Hematopoietic multipotent progenitor cell treated with erythropoietin and hydrocortisone succinate and interleukin-3 and kit ligand, for 15 days (in vitro differentiated cells): Measurements from ENCODE around the gene ZFX.
"Not testable (repeated sequence)": the region's sequence is repeated elsewhere in the genome, so short reads cannot be mapped to it uniquely, and the experiment has no call there.

Experiments used
- DNase-seq: peaks from one replicate; pipeline ENCODE4 v3.0.0-alpha.2; 2015; ENCODE audit warnings: low spot score

Gene ZFX

GRCh38 chrX:24149351-24150050 is at the start of gene ZFX:
ZFX (plus strand) TSS chrX:24149729; CDS start chrX:24172743, 23,014 bp downstream.
- peak; percentile 53 for DNase-seq

- no peak for DNase-seq
Measured at GRCh38 chrX:24100713-24101112, 48.8 kb upstream of the ZFX start.

GRCh38 chrX:24110069-24110468 is 39.5 kb upstream of the ZFX start:
- DNase-seq: no peak

GRCh38 chrX:24113181-24113580 is 36.3 kb upstream of the ZFX start:
- no peak for DNase-seq

GRCh38 chrX:24117258-24117657 is 32.3 kb upstream of the ZFX start:
- no peak for DNase-seq

GRCh38 chrX:24124244-24124799 is 25.2 kb upstream of the ZFX start:
- DNase-seq: no peak

- DNase-seq: no peak
Measured at GRCh38 chrX:24125028-24125612, 24.4 kb upstream of the ZFX start.

- no peak for DNase-seq
Measured at GRCh38 chrX:24131476-24131875, 18.1 kb upstream of the ZFX start.

GRCh38 chrX:24133312-24133711 is 16.2 kb upstream of the ZFX start:
- no peak for DNase-seq

GRCh38 chrX:24135768-24136167 is 13.8 kb upstream of the ZFX start:
- not testable (repeated sequence) for DNase-seq

- no peak for DNase-seq
Measured at GRCh38 chrX:24137192-24137591, 12.3 kb upstream of the ZFX start.

GRCh38 chrX:24143982-24144381 is 5.5 kb upstream of the ZFX start:
- DNase-seq: not testable (repeated sequence)

- no peak for DNase-seq
Measured at GRCh38 chrX:24144528-24144927, 5.0 kb upstream of the ZFX start.

GRCh38 chrX:24145303-24146186 is 4.0 kb upstream of the ZFX start:
- DNase-seq: no peak

GRCh38 chrX:24146283-24146949 is 3.1 kb upstream of the ZFX start:
- no peak for DNase-seq

GRCh38 chrX:24147165-24147564 is 2.4 kb upstream of the ZFX start:
- no peak for DNase-seq

GRCh38 chrX:24148121-24148520 is 1.4 kb upstream of the ZFX start:
- DNase-seq: no peak

- peak; percentile 25 for DNase-seq
Measured at GRCh38 chrX:24148535-24149350, 786 bp upstream of the ZFX start.

- peak; percentile 89 for DNase-seq
Measured at GRCh38 chrX:24150051-24150790, 692 bp downstream of the ZFX start.

GRCh38 chrX:24150898-24151297 is 1.4 kb downstream of the ZFX start:
- DNase-seq: peak; percentile 18
